Thyroid gland (tissue), 4 donors: Measurements from ENCODE around the gene COL16A1.
A peak's percentile ranks its signal among the peaks of the same experiment; 100 is the strongest.

Source experiments
- CTCF ChIP-seq, 6 experiments: fragments of 200-600 bp in 3 of 6; fragments of 450-650 bp in 3 of 6; sonication (generic) in 3 of 6; IDR thresholded peaks; one replicate each; pipeline ENCODE4 v1.5.1; 2016 to 2019; ENCODE audit warnings: antibody characterized with exemption in 6 of 6, mild to moderate bottlenecking in 2 of 6, inconsistent platforms in 1 of 6, moderate library complexity in 1 of 6
- POLR2A ChIP-seq, 2 donors: fragments of 450-650 bp; IDR thresholded peaks; one replicate each; pipeline ENCODE4 v1.6.1; 2017; ENCODE audit warnings: antibody characterized with exemption in 2 of 2, mild to moderate bottlenecking in 2 of 2, moderate library complexity in 1 of 2

- peak; percentile 93 to 98 for TF ChIP-seq POLR2A (IDR thresholded peaks at IDR 0.05)
- TF ChIP-seq CTCF (IDR thresholded peaks at IDR 0.05): peak in 2 of 6 experiments; percentile 18 to 25
Measured at GRCh38 chr1:31644560-31645273, 59.1 kb downstream of the COL16A1 start, which contains the start of gene PEF1.
